Astrocyte (in vitro differentiated cells and primary cell): Measurements from ENCODE around the gene DUSP23. TPM values are rescaled to one million over a fixed set of nuclear protein-coding genes. Genes with fewer than 3 reads are reported as not detected.

ENCODE experiments used
- DNase-seq: peaks from one replicate; pipeline ENCODE4 v3.0.0-alpha.2; 2010; ENCODE audit warnings: low read depth
- FAIRE-seq: peaks from 2 replicates; lab custom pipeline; 2011; peaks lifted over from hg19 to GRCh38; lab: Jason Lieb, UNC
- H2AFZ ChIP-seq: 2 replicates; pipeline ENCODE4 v1.6.0; 2012; ENCODE audit warnings: low read depth, low read length, inconsistent platforms
- H3K27ac ChIP-seq: 2 replicates; pipeline ENCODE4 v1.5.1; 2011; ENCODE audit warnings: low read depth, low read length, inconsistent platforms
- H3K27me3 ChIP-seq: 2 replicates; pipeline ENCODE4 v1.6.0; 2011; ENCODE audit warnings: low read length, inconsistent platforms; ENCODE audit not compliant: insufficient read depth
- H3K36me3 ChIP-seq: 2 replicates; pipeline ENCODE4 v1.5.1; 2011; ENCODE audit warnings: low read length, inconsistent platforms; ENCODE audit not compliant: insufficient read depth
- H3K4me1 ChIP-seq: 2 replicates; pipeline ENCODE4 v1.5.1; 2011; ENCODE audit warnings: low read length, inconsistent platforms; ENCODE audit not compliant: insufficient read depth
- H3K4me2 ChIP-seq: 2 replicates; pipeline ENCODE4 v1.6.0; 2012; ENCODE audit warnings: low read length, inconsistent platforms
- H3K4me3 ChIP-seq: 2 replicates; pipeline ENCODE4 v1.5.1; 2011; ENCODE audit warnings: low read depth, mild to moderate bottlenecking, low read length, inconsistent platforms; ENCODE audit not compliant: insufficient read depth
- H3K79me2 ChIP-seq: 2 replicates; pipeline ENCODE4 v1.6.0; 2012; ENCODE audit warnings: mild to moderate bottlenecking, low read length, inconsistent platforms; ENCODE audit not compliant: insufficient read depth
- H3K9ac ChIP-seq: 2 replicates; pipeline ENCODE4 v1.6.0; 2012; ENCODE audit warnings: mild to moderate bottlenecking, low read length, inconsistent platforms
- H3K9me3 ChIP-seq: 2 replicates; pipeline ENCODE4 v1.5.1; 2012; ENCODE audit warnings: low read depth, mild to moderate bottlenecking, low read length, inconsistent platforms; ENCODE audit not compliant: insufficient read depth
- H4K20me1 ChIP-seq: 2 replicates; pipeline ENCODE4 v1.6.0; 2012; ENCODE audit warnings: low read length, inconsistent platforms; ENCODE audit not compliant: insufficient read depth
- H3K27ac Mint-ChIP-seq: one replicate; pipeline ENCODE4 v1.8.0; 2021; ENCODE audit warnings: mild to moderate bottlenecking, mixed read lengths; ENCODE audit not compliant: unreplicated experiment
- H3K27me3 Mint-ChIP-seq: one replicate; pipeline ENCODE4 v1.8.0; 2021; ENCODE audit warnings: low read depth, mixed read lengths; ENCODE audit not compliant: unreplicated experiment
- H3K36me3 Mint-ChIP-seq: one replicate; pipeline ENCODE4 v1.8.0; 2021; ENCODE audit warnings: low read depth, mixed read lengths; ENCODE audit not compliant: unreplicated experiment
- H3K4me1 Mint-ChIP-seq: one replicate; pipeline ENCODE4 v1.8.0; 2021; ENCODE audit warnings: low read depth, mixed read lengths; ENCODE audit not compliant: unreplicated experiment
- H3K4me3 Mint-ChIP-seq: one replicate; pipeline ENCODE4 v1.8.0; 2021; ENCODE audit warnings: mild to moderate bottlenecking, moderate library complexity, mixed read lengths; ENCODE audit not compliant: unreplicated experiment
- H3K9me3 Mint-ChIP-seq: one replicate; pipeline ENCODE4 v1.8.0; 2021; ENCODE audit warnings: mild to moderate bottlenecking, mixed read lengths; ENCODE audit not compliant: unreplicated experiment
- EZH2 ChIP-seq: IDR thresholded peaks from 2 replicates; pipeline ENCODE4 v1.6.1; 2012; ENCODE audit warnings: mild to moderate bottlenecking, low read length, inconsistent platforms; ENCODE audit not compliant: insufficient read depth
- total RNA-seq: library from RNA; stranded (reverse); gene quantifications from 2 replicates; pipeline ENCODE4 v1.2.1, GENCODE V29; 2021
- TF ChIP-seq, protein P1 (sequence below): IDR thresholded peaks from 2 replicates; pipeline ENCODE4 v1.5.1; 2011; ENCODE audit warnings: low read depth, mild to moderate bottlenecking, inconsistent platforms, low read length, moderate library complexity; ENCODE audit not compliant: insufficient read depth

Gene DUSP23
- total RNA-seq, 1 donor from 2014 or later = 30.1 TPM

DNA sequence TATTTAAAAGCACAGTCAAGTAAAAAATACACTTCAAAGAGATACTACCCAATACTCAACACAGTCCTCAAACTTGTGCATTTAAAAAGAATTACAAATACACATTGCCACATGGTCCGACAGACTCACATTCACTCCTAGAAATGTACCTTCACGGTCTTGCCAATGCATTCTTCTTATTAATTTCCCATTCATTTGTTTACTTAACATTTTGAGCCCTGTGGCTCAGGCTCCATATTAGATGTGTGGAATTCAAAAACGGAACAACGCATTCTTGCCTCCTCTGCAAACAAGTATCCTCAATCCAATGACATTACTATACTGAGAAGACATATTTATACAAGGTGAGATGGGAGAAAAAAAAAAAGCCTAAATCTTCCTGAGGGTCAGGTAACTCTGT, 2.5 kb upstream of the DUSP23 start:
- Mint-ChIP-seq H3K27ac (no peak overlapping the region), H3K4me1 (peaks cover 11% of the 10 kb centered on the region), H3K27me3 (peaks cover 2% of the 10 kb centered on the region), H3K4me3 (no peak overlapping the region), H3K9me3 (no peaks in the 10 kb centered on the region), H3K36me3 (peaks cover 2% of the 10 kb centered on the region)
- FAIRE-seq (no peak), DNase-seq (no peak)
- Histone ChIP-seq H3K9ac (no peak overlapping the region), H3K36me3 (no peaks in the 10 kb centered on the region), H3K4me1 (peaks cover 11% of the 10 kb centered on the region), H3K4me3 (no peak overlapping the region), H3K4me2 (no peak overlapping the region), H3K27me3 (no peaks in the 10 kb centered on the region), H3K27ac (no peak overlapping the region), H2AFZ (no peak overlapping the region), H3K9me3 (no peaks in the 10 kb centered on the region), H4K20me1 (no peaks in the 10 kb centered on the region), H3K79me2 (no peaks in the 10 kb centered on the region)
- TF ChIP-seq EZH2 = no peak
- TF ChIP-seq, protein P1, sequence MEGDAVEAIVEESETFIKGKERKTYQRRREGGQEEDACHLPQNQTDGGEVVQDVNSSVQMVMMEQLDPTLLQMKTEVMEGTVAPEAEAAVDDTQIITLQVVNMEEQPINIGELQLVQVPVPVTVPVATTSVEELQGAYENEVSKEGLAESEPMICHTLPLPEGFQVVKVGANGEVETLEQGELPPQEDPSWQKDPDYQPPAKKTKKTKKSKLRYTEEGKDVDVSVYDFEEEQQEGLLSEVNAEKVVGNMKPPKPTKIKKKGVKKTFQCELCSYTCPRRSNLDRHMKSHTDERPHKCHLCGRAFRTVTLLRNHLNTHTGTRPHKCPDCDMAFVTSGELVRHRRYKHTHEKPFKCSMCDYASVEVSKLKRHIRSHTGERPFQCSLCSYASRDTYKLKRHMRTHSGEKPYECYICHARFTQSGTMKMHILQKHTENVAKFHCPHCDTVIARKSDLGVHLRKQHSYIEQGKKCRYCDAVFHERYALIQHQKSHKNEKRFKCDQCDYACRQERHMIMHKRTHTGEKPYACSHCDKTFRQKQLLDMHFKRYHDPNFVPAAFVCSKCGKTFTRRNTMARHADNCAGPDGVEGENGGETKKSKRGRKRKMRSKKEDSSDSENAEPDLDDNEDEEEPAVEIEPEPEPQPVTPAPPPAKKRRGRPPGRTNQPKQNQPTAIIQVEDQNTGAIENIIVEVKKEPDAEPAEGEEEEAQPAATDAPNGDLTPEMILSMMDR = no peak

DNA sequence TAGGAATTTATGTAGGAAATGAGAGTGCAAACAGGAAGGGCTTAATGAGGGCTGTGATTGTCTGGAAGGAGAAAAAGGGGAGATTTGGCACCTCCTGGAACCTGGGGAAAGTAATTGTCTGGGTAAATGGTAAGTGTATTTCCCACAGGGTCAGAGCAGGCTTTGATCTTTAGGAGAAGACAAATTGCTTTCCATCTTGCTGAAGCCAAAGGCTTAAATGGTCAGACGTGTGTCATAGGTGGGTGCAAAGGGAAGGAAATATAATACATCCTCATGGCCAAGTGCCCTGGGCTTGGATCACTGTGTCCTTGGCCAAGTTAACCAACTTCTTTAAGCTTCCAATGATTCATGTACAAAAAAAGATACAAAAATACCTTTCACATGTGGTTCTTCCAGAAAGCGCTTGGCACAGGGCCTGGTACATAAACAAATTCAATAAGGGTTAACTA, 1.3 kb upstream of the DUSP23 start:
- no peak overlapping the region for H3K4me3 ChIP-seq
- H3K27me3 ChIP-seq = no peaks in the 10 kb centered on the region
- H3K27ac ChIP-seq = no peak overlapping the region
- Mint-ChIP-seq H3K27me3 (peaks cover 2% of the 10 kb centered on the region), H3K27ac (no peak overlapping the region), H3K4me3 (no peak overlapping the region), H3K9me3 (peaks cover 3% of the 10 kb centered on the region), H3K4me1 (peaks cover 20% of the 10 kb centered on the region), H3K36me3 (peaks cover 2% of the 10 kb centered on the region)
- no peak overlapping the region for H3K9ac ChIP-seq
- H2AFZ ChIP-seq = no peak overlapping the region
- H3K9me3 ChIP-seq = no peaks in the 10 kb centered on the region
- H3K79me2 ChIP-seq = no peaks in the 10 kb centered on the region
- DNase-seq (peak; percentile 90), FAIRE-seq (no peak)
- no peaks in the 10 kb centered on the region for H4K20me1 ChIP-seq
- peak overlapping the region; percentile 34 for H3K4me2 ChIP-seq
- peaks cover 11% of the 10 kb centered on the region for H3K4me1 ChIP-seq
- TF ChIP-seq EZH2 = no peak
- TF ChIP-seq, protein P1 = no peak
- no peaks in the 10 kb centered on the region for H3K36me3 ChIP-seq

DNA sequence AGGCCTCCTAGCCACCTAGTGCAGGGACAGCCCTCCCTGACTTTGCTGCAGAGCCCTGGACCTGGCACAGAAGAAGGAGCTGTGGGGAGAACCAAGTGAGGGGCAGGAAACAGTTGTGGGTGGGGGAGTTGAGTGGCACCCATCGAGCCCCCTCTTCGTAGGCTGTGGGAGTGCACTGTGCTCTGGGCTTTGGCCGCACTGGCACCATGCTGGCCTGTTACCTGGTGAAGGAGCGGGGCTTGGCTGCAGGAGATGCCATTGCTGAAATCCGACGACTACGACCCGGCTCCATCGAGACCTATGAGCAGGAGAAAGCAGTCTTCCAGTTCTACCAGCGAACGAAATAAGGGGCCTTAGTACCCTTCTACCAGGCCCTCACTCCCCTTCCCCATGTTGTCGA, 1.2 kb downstream of the DUSP23 start:
- no peak overlapping the region for H2AFZ ChIP-seq
- H3K9ac ChIP-seq = no peak overlapping the region
- no peaks in the 10 kb centered on the region for H4K20me1 ChIP-seq
- no peaks in the 10 kb centered on the region for H3K79me2 ChIP-seq
- H3K27me3 ChIP-seq = no peaks in the 10 kb centered on the region
- no peak for DNase-seq
- H3K36me3 ChIP-seq = no peaks in the 10 kb centered on the region
- Mint-ChIP-seq H3K27me3 (peaks cover 2% of the 10 kb centered on the region), H3K36me3 (peaks cover 2% of the 10 kb centered on the region), H3K4me3 (peak overlapping the region; percentile 89), H3K9me3 (peaks cover 3% of the 10 kb centered on the region), H3K27ac (no peak overlapping the region), H3K4me1 (peaks cover 20% of the 10 kb centered on the region)
- no peak for FAIRE-seq
- no peak for TF ChIP-seq EZH2
- TF ChIP-seq, protein P1 = no peak
- no peak overlapping the region for H3K4me3 ChIP-seq
- H3K4me1 ChIP-seq = peaks cover 11% of the 10 kb centered on the region
- peak overlapping the region; percentile 90 for H3K4me2 ChIP-seq
- no peak overlapping the region for H3K27ac ChIP-seq
- H3K9me3 ChIP-seq = no peaks in the 10 kb centered on the region
